SU-DHL-6 (cell line): ENCODE results near the gene MYO1F.

Experiments
- H2AFZ ChIP-seq: fragments of 200-600 bp; sonication (generic); 2 replicates; pipeline ENCODE4 v1.6.1; 2014; ENCODE audit warnings: low read depth, mild to moderate bottlenecking, moderate library complexity, mixed read lengths, antibody characterized with exemption, low read length; ENCODE audit not compliant: severe bottlenecking
- H3F3A ChIP-seq: fragments of 200-600 bp; shearing (Covaris generic); 2 replicates; pipeline ENCODE4 v1.6.0; 2016; ENCODE audit warnings: antibody characterized with exemption, mild to moderate bottlenecking; ENCODE audit not compliant: insufficient read depth
- H3K27ac ChIP-seq: fragments of 200-600 bp; sonication (generic); 2 replicates; pipeline ENCODE4 v1.5.1; 2016; ENCODE audit warnings: low read depth, mild to moderate bottlenecking, low read length, moderate library complexity, mixed read lengths
- H3K27me3 ChIP-seq: fragments of 200-600 bp; sonication (generic), shearing (Covaris generic); 2 replicates; pipeline ENCODE4 v1.6.0; 2014; ENCODE audit warnings: mild to moderate bottlenecking, low read length
- H3K36me3 ChIP-seq: fragments of 200-600 bp; sonication (generic); 2 replicates; pipeline ENCODE4 v1.6.1; 2014; ENCODE audit warnings: mild to moderate bottlenecking, low read length, mixed read lengths
- H3K4me2 ChIP-seq: fragments of 300-600, 200-600 bp; shearing (Covaris generic), sonication (generic); 2 replicates; pipeline ENCODE4 v1.6.0; 2014; ENCODE audit warnings: low read length, low read depth, mild to moderate bottlenecking; ENCODE audit not compliant: poor library complexity, severe bottlenecking
- H3K4me3 ChIP-seq: fragments of 200-600 bp; sonication (generic); 2 replicates; pipeline ENCODE4 v1.5.1; 2014; ENCODE audit warnings: antibody characterized with exemption, low read length, mild to moderate bottlenecking, mixed read lengths; ENCODE audit not compliant: insufficient read depth, poor library complexity, severe bottlenecking
- H3K79me2 ChIP-seq: fragments of 200-600 bp; sonication (generic); 2 replicates; pipeline ENCODE4 v1.6.1; 2014; ENCODE audit warnings: mild to moderate bottlenecking, low read length, moderate library complexity; ENCODE audit not compliant: insufficient read depth
- H3K9ac ChIP-seq: fragments of 200-600 bp; sonication (generic); 2 replicates; pipeline ENCODE4 v1.7.0; 2014; ENCODE audit warnings: mild to moderate bottlenecking, low read length
- H3K9me2 ChIP-seq: fragments of 200-600 bp; sonication (generic); replicated peaks from 2 replicates; pipeline ENCODE4 v1.6.1; 2014; ENCODE audit warnings: low read length; ENCODE audit not compliant: insufficient read depth
- H3K9me3 ChIP-seq: fragments of 200-600 bp; sonication (generic); 2 replicates; pipeline ENCODE4 v1.6.1; 2014; ENCODE audit warnings: low read length, mixed read lengths; ENCODE audit not compliant: insufficient read depth
- H4K20me1 ChIP-seq: fragments of 200-600 bp; sonication (generic); 2 replicates; pipeline ENCODE4 v1.6.1; 2014; ENCODE audit warnings: low read depth, mild to moderate bottlenecking, antibody characterized with exemption, low read length, moderate library complexity, mixed read lengths
- CTCF ChIP-seq: fragments of 200-600 bp; sonication (generic); IDR thresholded peaks from one replicate; pipeline ENCODE4 v1.5.1; 2017; ENCODE audit warnings: antibody characterized with exemption, mild to moderate bottlenecking, low read length, moderate library complexity; ENCODE audit not compliant: insufficient read depth, poor library complexity, severe bottlenecking
- EZH2phosphoT487 ChIP-seq: fragments of 200-600 bp; sonication (generic), shearing (Covaris generic); conservative IDR thresholded peaks from 2 replicates; pipeline ENCODE4 v1.6.1; 2018; ENCODE audit warnings: mild to moderate bottlenecking, antibody characterized with exemption, low read length, moderate library complexity, mixed read lengths

The MYO1F gene

GRCh38 chr19:8550070-8550469 is 27.2 kb downstream of the MYO1F start:
- Histone ChIP-seq H3K79me2 (no peaks in the 10 kb centered on the region), H3K9me3 (no peaks in the 10 kb centered on the region), H3K36me3 (no peaks in the 10 kb centered on the region)

GRCh38 chr19:8545743-8546142 is 31.5 kb downstream of the MYO1F start:
- Histone ChIP-seq H3K36me3 (no peaks in the 10 kb centered on the region), H3K9ac (no peak overlapping the region), H3F3A (no peaks in the 10 kb centered on the region), H4K20me1 (no peaks in the 10 kb centered on the region), H3K27ac (no peak overlapping the region), H3K9me3 (no peaks in the 10 kb centered on the region), H3K4me2 (no peak overlapping the region), H3K4me3 (no peak overlapping the region), H3K9me2 (no peaks in the 10 kb centered on the region), H3K79me2 (no peaks in the 10 kb centered on the region), H2AFZ (no peak overlapping the region), H3K27me3 (no peaks in the 10 kb centered on the region)
- TF ChIP-seq EZH2phosphoT487 (no peak), CTCF (no peak)

More at GRCh38 chr19:8550070-8550469, 27.2 kb downstream of the MYO1F start:
- no peak overlapping the region for H3K4me3 ChIP-seq
- no peak overlapping the region for H3K27ac ChIP-seq
- no peaks in the 10 kb centered on the region for H4K20me1 ChIP-seq
- H3K9ac ChIP-seq: no peak overlapping the region
- H3F3A ChIP-seq: no peaks in the 10 kb centered on the region
- no peaks in the 10 kb centered on the region for H3K9me2 ChIP-seq
- no peaks in the 10 kb centered on the region for H3K27me3 ChIP-seq
- no peak for TF ChIP-seq EZH2phosphoT487
- no peak for TF ChIP-seq CTCF
- no peak overlapping the region for H2AFZ ChIP-seq
- H3K4me2 ChIP-seq: no peak overlapping the region

GRCh38 chr19:8544168-8544567 is 33.1 kb downstream of the MYO1F start:
- Histone ChIP-seq H3F3A (no peaks in the 10 kb centered on the region), H3K4me3 (no peak overlapping the region), H3K4me2 (no peak overlapping the region), H3K27me3 (no peaks in the 10 kb centered on the region), H4K20me1 (no peaks in the 10 kb centered on the region), H3K9me2 (no peaks in the 10 kb centered on the region), H3K27ac (no peak overlapping the region), H2AFZ (no peak overlapping the region), H3K9ac (no peak overlapping the region), H3K36me3 (no peaks in the 10 kb centered on the region), H3K79me2 (no peaks in the 10 kb centered on the region), H3K9me3 (no peaks in the 10 kb centered on the region)
- TF ChIP-seq CTCF (no peak), EZH2phosphoT487 (no peak)
